ENCODE results near the gene PLAU.

- TF ChIP-seq YY1 (IDR thresholded peaks at IDR 0.05; ENCODE audit: insufficient read depth, insufficient read length) (no peak), ZNF274 (IDR thresholded peaks at IDR 0.05; ENCODE audit: low read depth, low read length) (no peak)
These were observed 56.1 kb downstream of the PLAU start for GRCh38 chr10:73967022-73967429.

All from NT2/D1 (cell line).